Smooth muscle cell (in vitro differentiated cells): ENCODE results near the gene BFSP1. TPM values are rescaled to one million over a fixed set of nuclear protein-coding genes. Genes with fewer than 3 reads are reported as not detected.

Source experiments
- DNase-seq: peaks from one replicate; lab custom pipeline; 2025; ENCODE audit not compliant: unreplicated experiment; lab: John Stamatoyannopoulos, UW
- H2AFZ ChIP-seq: fragments of 200-600 bp; sonication (generic); 2 replicates; pipeline ENCODE4 v1.6.0; 2016; ENCODE audit warnings: antibody characterized with exemption, low read depth, mild to moderate bottlenecking
- H3F3A ChIP-seq: fragments of 200-600 bp; sonication (generic); 2 replicates; pipeline ENCODE4 v1.6.0; 2017; ENCODE audit warnings: antibody characterized with exemption, low read depth
- H3K27ac ChIP-seq: fragments of 200-600 bp; sonication (generic); 2 replicates; pipeline ENCODE4 v1.5.1; 2016; ENCODE audit warnings: low read depth, mild to moderate bottlenecking
- H3K27me3 ChIP-seq: fragments of 200-600 bp; sonication (generic); 2 replicates; pipeline ENCODE4 v1.6.1; 2016; ENCODE audit warnings: low read depth, mild to moderate bottlenecking
- H3K36me3 ChIP-seq: fragments of 200-600 bp; sonication (generic); 2 replicates; pipeline ENCODE4 v1.5.1; 2016; ENCODE audit warnings: low read depth
- H3K4me1 ChIP-seq: fragments of 200-600 bp; sonication (generic); 2 replicates; pipeline ENCODE4 v1.5.1; 2016; ENCODE audit warnings: low read depth
- H3K4me2 ChIP-seq: fragments of 200-600 bp; sonication (generic); 2 replicates; pipeline ENCODE4 v1.6.0; 2016; ENCODE audit warnings: mild to moderate bottlenecking
- H3K4me3 ChIP-seq: fragments of 200-600 bp; sonication (generic); 2 replicates; pipeline ENCODE4 v1.5.1; 2016; ENCODE audit warnings: mild to moderate bottlenecking
- H3K79me2 ChIP-seq: fragments of 200-600 bp; sonication (generic); 2 replicates; pipeline ENCODE4 v1.6.0; 2016; ENCODE audit warnings: low read depth, mild to moderate bottlenecking
- H3K9ac ChIP-seq: fragments of 200-600 bp; sonication (generic); 2 replicates; pipeline ENCODE4 v1.6.0; 2016; ENCODE audit warnings: low read depth
- H3K9me3 ChIP-seq: fragments of 200-600 bp; sonication (generic); replicated peaks from 2 replicates; pipeline ENCODE4 v1.5.1; 2016; ENCODE audit warnings: low read depth
- H4K20me1 ChIP-seq: fragments of 200-600 bp; sonication (generic); 2 replicates; pipeline ENCODE4 v1.6.0; 2016; ENCODE audit warnings: low read depth
- whole genome bisulfite sequencing: methylation state at CpG from one replicate; pipeline ENCODE4 v1.1.7; 2016; ENCODE audit warnings: low lambda C conversion rate; 5-methylcytosine and 5-hydroxymethylcytosine counted together
- polyA plus RNA-seq: library from polyadenylated mRNA; unstranded; fragments of >200 nt; fragmentation: Nextera tagmentation; extraction: Ambion mirVana; gene quantifications from 2 replicates; pipeline ENCODE4 v1.2.1, GENCODE V29; 2016
- total RNA-seq: library from RNA; depleted of rRNA; stranded (reverse); fragments of >200 nt; gene quantifications from 2 replicates; pipeline ENCODE4 v1.2.3, GENCODE V29; 2014
- TF ChIP-seq, protein P1 (sequence below): fragments of 200-600 bp; sonication (generic); IDR thresholded peaks from 2 replicates; pipeline ENCODE4 v1.5.1; 2017; ENCODE audit warnings: borderline replicate concordance, mild to moderate bottlenecking, antibody characterized with exemption; ENCODE audit not compliant: insufficient read depth, poor library complexity, severe bottlenecking

BFSP1 gene
- total and polyA plus RNA-seq, 2 experiments from 2014 or later: 0.76 to 1.6 TPM

DNA sequence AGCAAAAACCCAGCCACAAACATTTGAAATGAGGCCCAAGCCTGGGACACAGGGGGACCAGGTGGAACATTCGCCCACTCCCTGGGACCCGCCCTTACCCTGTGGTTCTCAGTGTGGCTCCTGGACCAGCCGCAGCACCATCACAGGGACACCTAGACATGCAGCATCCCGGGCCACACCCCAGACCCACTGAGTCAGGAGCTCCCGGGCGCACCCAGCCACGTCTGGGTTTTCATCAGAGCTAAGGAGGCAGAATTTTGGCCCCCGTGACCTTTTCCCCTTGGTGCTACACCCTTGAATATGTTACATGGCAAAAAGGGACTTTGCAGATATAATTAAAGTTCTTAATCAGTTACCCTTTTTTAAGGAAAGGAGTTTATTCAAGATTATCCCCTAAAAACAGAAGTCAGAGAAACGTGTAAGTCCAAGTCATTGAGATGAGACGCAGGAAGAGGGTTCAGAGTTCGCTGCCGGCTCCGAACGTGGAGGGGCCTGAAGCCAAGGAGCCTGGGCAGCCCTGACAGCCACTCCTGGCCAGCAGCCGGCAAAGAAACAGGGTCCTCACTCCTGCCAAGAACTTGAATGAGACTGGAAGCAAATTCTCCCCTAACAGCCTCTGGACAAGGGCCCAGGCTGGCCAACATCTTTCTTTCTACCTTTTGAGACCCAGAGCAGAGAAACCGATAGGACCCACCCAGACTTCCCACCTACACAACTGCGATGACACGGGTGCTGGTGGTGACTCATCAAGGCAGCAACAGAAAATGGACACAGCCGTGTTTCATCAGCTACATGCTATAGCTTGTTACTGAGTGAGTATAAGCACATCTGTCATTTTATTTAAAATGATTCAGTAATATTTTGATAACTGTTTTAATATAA, 25.3 kb downstream of the BFSP1 start:
- H3K27me3 ChIP-seq: no peaks in the 10 kb centered on the region
- no peaks in the 10 kb centered on the region for H3K4me1 ChIP-seq
- H3K9ac ChIP-seq: no peak overlapping the region
- H2AFZ ChIP-seq: peak overlapping the region; percentile 67
- no peaks in the 10 kb centered on the region for H3K36me3 ChIP-seq
- DNase-seq: no peak
- peak overlapping the region; percentile 72 for H3K27ac ChIP-seq
- H3F3A ChIP-seq: peaks cover 6% of the 10 kb centered on the region
- H4K20me1 ChIP-seq: no peaks in the 10 kb centered on the region
- H3K4me3 ChIP-seq: peak overlapping the region; percentile 51
- no peaks in the 10 kb centered on the region for H3K9me3 ChIP-seq
- TF ChIP-seq, protein P1, sequence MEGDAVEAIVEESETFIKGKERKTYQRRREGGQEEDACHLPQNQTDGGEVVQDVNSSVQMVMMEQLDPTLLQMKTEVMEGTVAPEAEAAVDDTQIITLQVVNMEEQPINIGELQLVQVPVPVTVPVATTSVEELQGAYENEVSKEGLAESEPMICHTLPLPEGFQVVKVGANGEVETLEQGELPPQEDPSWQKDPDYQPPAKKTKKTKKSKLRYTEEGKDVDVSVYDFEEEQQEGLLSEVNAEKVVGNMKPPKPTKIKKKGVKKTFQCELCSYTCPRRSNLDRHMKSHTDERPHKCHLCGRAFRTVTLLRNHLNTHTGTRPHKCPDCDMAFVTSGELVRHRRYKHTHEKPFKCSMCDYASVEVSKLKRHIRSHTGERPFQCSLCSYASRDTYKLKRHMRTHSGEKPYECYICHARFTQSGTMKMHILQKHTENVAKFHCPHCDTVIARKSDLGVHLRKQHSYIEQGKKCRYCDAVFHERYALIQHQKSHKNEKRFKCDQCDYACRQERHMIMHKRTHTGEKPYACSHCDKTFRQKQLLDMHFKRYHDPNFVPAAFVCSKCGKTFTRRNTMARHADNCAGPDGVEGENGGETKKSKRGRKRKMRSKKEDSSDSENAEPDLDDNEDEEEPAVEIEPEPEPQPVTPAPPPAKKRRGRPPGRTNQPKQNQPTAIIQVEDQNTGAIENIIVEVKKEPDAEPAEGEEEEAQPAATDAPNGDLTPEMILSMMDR: no peak
- 73% methylated on average over 19 of the region's 19 CpGs for WGBS
- H3K4me2 ChIP-seq: peak overlapping the region; percentile 92
- H3K79me2 ChIP-seq: no peaks in the 10 kb centered on the region

DNA sequence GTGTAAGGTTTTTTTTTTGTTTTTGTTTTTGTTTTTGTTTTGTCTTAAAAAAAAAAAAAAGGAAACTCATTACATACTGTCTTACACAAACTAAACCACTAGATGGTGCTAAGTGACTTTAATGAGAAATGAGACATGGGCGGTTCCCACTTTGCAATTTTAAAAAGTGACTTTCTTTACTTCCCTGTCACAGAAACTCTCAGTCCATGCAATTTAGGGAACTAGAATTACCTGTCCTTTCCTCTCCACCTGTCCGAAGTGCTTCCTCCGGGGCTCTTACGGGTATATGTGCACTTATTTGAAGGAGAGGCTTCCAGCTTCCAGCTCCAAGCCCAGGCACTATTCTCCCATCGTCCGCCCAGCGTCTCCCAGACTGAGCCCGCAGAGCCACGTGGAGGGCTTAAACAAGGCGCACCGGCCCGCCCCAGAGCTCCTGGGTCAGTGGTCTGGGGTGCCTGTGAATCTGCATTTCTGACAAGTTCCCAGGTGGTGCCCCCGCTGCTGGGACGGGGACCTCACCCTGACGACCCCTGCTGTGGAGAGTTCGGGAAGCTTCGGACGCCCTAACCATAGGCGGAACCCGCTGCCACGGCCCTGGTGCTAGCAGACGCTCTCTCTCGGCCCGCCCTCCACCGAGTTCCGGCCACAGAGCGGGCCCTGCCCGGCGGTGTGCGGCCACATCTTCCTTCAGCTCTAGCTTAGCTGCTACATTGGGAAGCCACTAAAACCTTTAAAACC, 26.1 kb downstream of the BFSP1 start:
- Histone ChIP-seq H3K9me3 (no peaks in the 10 kb centered on the region), H3K27me3 (no peaks in the 10 kb centered on the region), H3F3A (peaks cover 6% of the 10 kb centered on the region), H3K79me2 (no peaks in the 10 kb centered on the region), H4K20me1 (no peaks in the 10 kb centered on the region), H3K4me3 (peak overlapping the region; percentile 51), H3K36me3 (no peaks in the 10 kb centered on the region), H3K4me1 (no peaks in the 10 kb centered on the region), H2AFZ (peak overlapping the region; percentile 67), H3K4me2 (peak overlapping the region; percentile 92), H3K27ac (peak overlapping the region; percentile 72), H3K9ac (no peak overlapping the region)
- TF ChIP-seq, protein P1: peak; percentile 63
- DNase-seq: peak; percentile 51
- 3% methylated on average over 30 of the region's 30 CpGs for WGBS

DNA sequence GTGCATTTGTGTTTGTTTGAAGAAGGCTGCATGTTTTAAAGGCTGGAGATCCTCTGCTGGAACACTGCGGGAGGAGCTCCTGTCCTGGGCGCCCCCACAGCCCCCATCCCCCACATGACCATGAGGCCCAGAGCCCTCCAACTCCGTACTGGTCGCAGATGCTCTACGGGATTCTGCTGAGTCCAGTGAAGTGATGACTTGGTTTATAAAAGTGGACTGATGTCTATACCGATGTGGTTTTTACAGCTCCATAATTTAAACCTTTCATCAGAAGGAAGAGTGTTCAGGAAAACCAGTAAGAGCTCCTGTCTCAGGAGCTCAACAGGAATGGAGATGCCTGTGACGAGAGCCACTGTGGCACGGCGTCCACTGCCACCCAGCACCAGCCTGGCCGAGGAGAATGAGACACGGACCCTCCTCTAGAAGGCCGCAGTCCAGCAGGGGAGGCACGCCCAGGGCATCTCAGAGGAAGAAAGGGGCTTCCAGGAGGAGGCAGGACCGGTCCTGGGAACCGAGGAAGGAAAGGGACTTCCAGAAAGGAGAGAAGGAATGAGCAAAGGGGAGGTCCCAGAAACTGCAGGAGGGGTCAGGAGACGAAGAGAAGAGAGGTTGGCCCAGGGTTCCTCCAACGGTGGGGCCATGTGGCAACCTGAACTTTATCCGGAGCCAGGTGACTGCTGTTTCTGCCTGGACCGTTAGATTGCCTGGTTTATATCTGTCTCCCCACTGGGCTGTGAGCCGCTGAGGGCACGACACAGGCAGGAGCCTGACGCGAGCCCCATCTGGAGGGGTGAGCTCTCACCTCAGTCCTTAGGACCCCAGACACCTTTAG, 26.9 kb downstream of the BFSP1 start:
- Histone ChIP-seq H3K27ac (no peak overlapping the region), H3K9ac (no peak overlapping the region), H3K4me2 (peak overlapping the region; percentile 92), H3K9me3 (no peaks in the 10 kb centered on the region), H3K36me3 (no peaks in the 10 kb centered on the region), H3K4me1 (no peaks in the 10 kb centered on the region), H2AFZ (peak overlapping the region; percentile 9), H3K4me3 (peak overlapping the region; percentile 51), H3F3A (peaks cover 6% of the 10 kb centered on the region), H4K20me1 (no peaks in the 10 kb centered on the region), H3K27me3 (no peaks in the 10 kb centered on the region), H3K79me2 (no peaks in the 10 kb centered on the region)
- TF ChIP-seq, protein P1: no peak
- WGBS: 57% methylated on average over 23 of the region's 23 CpGs
- DNase-seq: no peak
